Measurements from ENCODE around the gene ZNF727.
"Not testable (repeated sequence)": the region's sequence is repeated elsewhere in the genome, so short reads cannot be mapped to it uniquely, and the experiment has no call there.

ZNF727 gene

DNA sequence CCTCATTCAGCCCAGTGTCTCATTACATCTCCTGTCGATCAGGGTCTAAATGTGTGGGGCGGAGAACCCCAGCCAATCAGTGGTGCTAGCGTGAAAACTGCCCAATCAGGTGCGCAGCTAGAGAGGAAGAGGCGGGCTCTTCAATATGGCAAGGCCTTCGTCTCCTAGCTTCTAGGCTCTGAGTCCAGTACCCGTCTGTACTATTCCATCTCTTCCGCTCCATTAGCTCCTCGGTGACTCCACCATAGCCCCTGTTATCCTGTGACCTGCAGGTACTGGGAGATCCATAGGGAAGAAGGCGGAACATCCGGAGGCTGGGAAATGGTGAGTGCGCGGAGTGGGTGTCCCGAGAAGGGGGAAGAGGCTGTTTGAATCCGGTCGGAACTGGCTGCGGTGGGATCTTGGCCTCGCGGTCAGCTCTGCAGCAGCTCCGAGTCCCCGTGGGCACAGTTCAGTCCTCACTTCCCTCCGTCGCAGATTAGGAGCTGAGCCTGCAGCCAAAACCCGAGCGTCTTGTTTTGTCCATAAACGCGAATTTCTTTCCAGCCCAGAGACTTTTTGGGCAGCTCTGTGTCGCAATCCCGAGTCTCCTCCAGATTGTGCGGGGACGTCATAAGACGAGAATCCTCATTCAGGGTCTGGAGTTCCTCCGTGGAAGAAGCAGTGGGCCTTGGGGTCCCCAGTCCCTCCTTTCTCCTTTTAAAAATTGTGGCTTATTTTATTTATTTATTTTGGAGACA lies at the start of gene ZNF727:
Gene ZNF727 (plus strand): TSS at position 134 of the 740 bp plus-strand sequence. CDS start 188 bp downstream, at position 322.
- no peak for DNase-seq

GRCh38 chr7:63998549-63998948 lies 46.7 kb upstream of the ZNF727 start, which contains the start of gene ZNF722:
TSS of gene ZNF722 (plus strand) at chr7:63998849. CDS start at chr7:63998962, 113 bp downstream.
- DNase-seq: no peak

DNA sequence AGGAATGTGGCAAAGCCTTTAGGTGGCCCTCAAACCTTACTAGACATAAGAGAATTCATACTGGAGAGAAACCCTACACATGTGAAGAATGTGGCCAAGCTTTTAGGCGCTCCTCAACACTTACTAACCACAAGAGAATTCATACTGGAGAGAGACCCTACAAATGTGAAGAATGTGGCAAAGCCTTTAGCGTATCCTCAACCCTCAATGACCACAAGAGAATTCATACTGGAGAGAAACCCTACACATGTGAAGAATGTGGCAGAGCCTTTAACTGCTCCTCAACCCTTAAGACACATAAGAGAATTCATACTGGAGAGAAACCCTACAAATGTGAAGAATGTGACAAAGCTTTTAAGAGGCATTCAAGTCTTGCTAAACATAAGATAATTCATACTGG lies 29.7 kb upstream of the ZNF727 start:
- not testable (repeated sequence) for DNase-seq

- no peak for DNase-seq
These were observed 9.8 kb upstream of the ZNF727 start for GRCh38 chr7:64035388-64035787.

DNA sequence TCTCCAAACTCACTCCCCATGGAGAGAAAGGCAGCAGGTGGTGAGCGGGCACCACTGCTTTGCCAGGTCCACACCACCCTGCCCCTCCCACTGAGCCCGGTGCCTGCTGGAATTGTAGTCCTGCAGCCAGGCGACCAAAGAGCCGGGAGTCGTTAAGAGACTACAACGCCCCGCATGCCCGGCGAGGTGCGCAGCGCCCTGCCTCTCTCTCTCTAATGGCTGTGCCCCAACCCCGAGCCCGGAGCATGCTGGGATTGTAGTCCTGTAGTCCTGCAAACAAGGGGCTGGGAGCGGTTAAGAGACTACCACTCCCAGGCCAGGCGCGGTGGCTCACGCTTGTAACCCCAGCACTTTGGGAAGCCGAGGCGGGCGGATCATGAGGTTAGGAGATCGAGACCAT lies 8.1 kb upstream of the ZNF727 start:
- no peak for DNase-seq

GRCh38 chr7:64046041-64046389 lies 781 bp downstream of the ZNF727 start:
- no peak for DNase-seq

DNA sequence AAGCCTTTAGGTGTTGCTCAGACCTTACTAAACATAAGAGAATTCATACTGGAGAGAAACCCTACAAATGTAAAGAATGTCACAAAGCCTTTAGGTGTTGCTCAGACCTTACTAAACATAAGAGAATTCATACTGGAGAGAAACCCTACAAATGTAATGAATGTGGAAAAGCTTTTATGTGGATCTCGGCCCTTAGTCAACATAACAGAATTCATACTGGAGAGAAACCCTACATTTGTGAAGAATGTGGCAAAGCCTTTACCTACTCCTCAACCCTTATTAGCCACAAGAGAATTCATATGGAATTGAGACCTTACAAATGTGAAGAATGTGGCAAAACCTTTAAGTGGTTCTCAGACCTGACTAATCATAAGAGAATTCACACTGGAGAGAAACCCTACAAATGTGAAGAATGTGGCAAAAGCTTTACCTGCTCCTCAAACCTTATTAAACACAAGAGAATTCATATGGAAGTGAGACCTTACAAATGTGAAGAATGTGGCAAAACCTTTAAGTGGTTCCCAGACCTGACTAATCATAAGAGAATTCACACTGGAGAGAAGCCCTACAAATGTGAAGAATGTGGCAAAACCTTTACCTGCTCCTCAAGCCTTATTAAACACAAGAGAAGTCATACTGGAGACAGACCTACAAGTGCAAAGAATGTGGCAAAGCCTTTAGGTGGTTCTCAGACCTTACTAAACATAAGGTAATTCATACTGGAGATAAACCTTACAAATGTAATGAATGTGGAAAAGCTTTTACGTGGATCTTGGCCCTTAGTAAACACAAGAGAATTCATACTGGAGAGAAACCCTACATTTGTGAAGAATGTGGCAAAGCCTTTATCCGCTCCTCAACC lies 32.8 kb downstream of the ZNF727 start:
- DNase-seq: not testable (repeated sequence)

- no peak for DNase-seq
These were observed 33.4 kb downstream of the ZNF727 start for GRCh38 chr7:64078699-64078994.

GRCh38 chr7:64087501-64087900 lies 42.3 kb downstream of the ZNF727 start:
- DNase-seq: no peak

DNA sequence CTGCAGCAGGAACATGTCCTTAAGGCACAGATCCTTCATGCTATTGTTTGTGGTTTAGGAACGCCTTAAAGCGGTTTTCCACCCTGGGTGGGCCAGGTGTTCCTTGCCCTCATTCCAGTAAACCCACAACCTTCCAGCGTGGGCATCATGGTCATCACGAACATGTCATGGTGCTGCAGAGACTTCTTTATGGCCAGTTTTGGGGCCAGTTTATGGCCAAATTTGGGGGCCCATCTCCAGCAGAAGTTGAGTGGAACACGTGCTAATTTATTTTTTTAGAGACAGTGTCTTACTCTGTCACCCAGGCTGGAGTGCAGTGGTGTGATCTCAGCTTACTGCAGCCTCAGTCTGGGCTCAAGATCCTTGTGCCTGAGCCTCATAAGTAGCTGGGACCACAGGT lies 43.6 kb downstream of the ZNF727 start:
- not testable (repeated sequence) for DNase-seq

Data from activated CD4-positive, alpha-beta T cell treated with anti-CD3 and anti-CD28 coated beads, Interleukin-2, amount 50 U/mL, for 1 hour (primary cell).